ENCODE data around the gene NHERF1.

- TF ChIP-seq TEAD4 (IDR thresholded peaks at IDR 0.05) (no peak), MAX (IDR thresholded peaks at IDR 0.05) (no peak), EP300 (IDR thresholded peaks at IDR 0.05; ENCODE audit: borderline replicate concordance) (no peak), ZBTB7A (IDR thresholded peaks at IDR 0.05; ENCODE audit: low read depth) (no peak), FOXM1 (IDR thresholded peaks at IDR 0.05; ENCODE audit: borderline replicate concordance, low read depth) (no peak), YY1 (IDR thresholded peaks at IDR 0.05; ENCODE audit: low read depth) (no peak), CREB1 (IDR thresholded peaks at IDR 0.05; ENCODE audit: low read depth) (no peak), TAF1 (IDR thresholded peaks at IDR 0.05; ENCODE audit: low read depth) (no peak), REST (IDR thresholded peaks at IDR 0.05; ENCODE audit: low read depth) (no peak), TCF12 (IDR thresholded peaks at IDR 0.05; ENCODE audit: low read depth) (no peak), RAD21 (IDR thresholded peaks at IDR 0.05; ENCODE audit: low read depth) (no peak), CEBPB (IDR thresholded peaks at IDR 0.05) (no peak), USF1 (IDR thresholded peaks at IDR 0.05) (no peak)
Measured at GRCh38 chr17:74807441-74807840, 59.0 kb downstream of the NHERF1 start.
